ENCODE results near the gene DLGAP1. TPM values are rescaled to one million over a fixed set of nuclear protein-coding genes. Genes with fewer than 3 reads are reported as not detected.

Gene DLGAP1
- total and polyA plus RNA-seq, 10 of the 15 experiments (the other 5 are each of a cell fraction or from before 2014, with no cell fraction given), result 0.23 to 27.6 (median 1.9) TPM

- TF ChIP-seq NFYB (IDR thresholded peaks at IDR 0.05; ENCODE audit: insufficient read depth, low read depth, low read length), result no peak
- TF ChIP-seq MAX (IDR thresholded peaks at IDR 0.05; ENCODE audit: low read depth, low read length), result no peak
These were observed 988.2 kb downstream of the DLGAP1 start (continued) for GRCh38 chr18:3466872-3467271.

GRCh38 chr18:3466045-3466444 lies 989.1 kb downstream of the DLGAP1 start:
- no peak for TF ChIP-seq IKZF2 (IDR thresholded peaks at IDR 0.05)
- TF ChIP-seq SPI1 (IDR thresholded peaks at IDR 0.05; ENCODE audit: borderline replicate concordance, insufficient read depth, low read depth, low read length), result no peak
- TF ChIP-seq SRF (IDR thresholded peaks at IDR 0.05; ENCODE audit: low read depth in 2 of 2, low read length in 2 of 2), result no peak
- no peak for TF ChIP-seq IKZF1 (conservative IDR thresholded peaks at IDR 0.05)
- no peak for TF ChIP-seq HCFC1 (IDR thresholded peaks at IDR 0.05; ENCODE audit: low read length)
- WGBS (ENCODE audit: insufficient coverage, insufficient replicate concordance, low lambda C conversion rate, missing lambda C conversion rate), result 60% methylated on average over 5 of the region's 5 CpGs
- intact Hi-C loops (cut with micrococcal nuclease; ENCODE audit: unreplicated experiment), result no loop called here
- H4K20me1 ChIP-seq (ENCODE audit: control insufficient read depth, insufficient read depth), result no peaks in the 10 kb centered on the region
- no peak for DNase-seq (ENCODE audit: low read depth, low spot score)
- BruUV-seq (replicated peaks), result no TSS peak
- ChIA-PET CTCF (interaction anchor here (0.6 to 3.0 kb wide), 6 partner anchors 8 to 152 kb away, joined by 3 to 16 read pairs (median 4); no protein-coding TSS in a partner anchor), SMC1A (ENCODE audit: uncharacterized antibody, unreplicated experiment) (interaction anchor here (0.5 to 3.0 kb wide), 12 partner anchors 8 to 428 kb away, joined by 3 to 27 read pairs (median 4); no protein-coding TSS in a partner anchor), RAD21 (ENCODE audit: unreplicated experiment) (interaction anchor here (0.9 kb wide), 1 partner anchor 14 kb away, joined by 3 read pairs; no protein-coding TSS in a partner anchor), POLR2A (interaction anchor here (0.6 kb wide), 1 partner anchor 217 kb away, joined by 3 read pairs; no protein-coding TSS in a partner anchor)
- H3K4me3 ChIP-seq, result no peak overlapping the region
- no peak for ATAC-seq
- peaks cover 5% of the 10 kb centered on the region; the same call in 2 of the 3 replicates for H3K9me3 ChIP-seq (replicated peaks; ENCODE audit: control insufficient read depth, insufficient read depth, low read length)
- no peak overlapping the region for H3K27ac ChIP-seq (ENCODE audit: control insufficient read depth, insufficient read depth)
- H3K79me2 ChIP-seq (ENCODE audit: control insufficient read depth, insufficient read depth, low read length), result no peaks in the 10 kb centered on the region
- no peaks in the 10 kb centered on the region for H3K27me3 ChIP-seq (replicated peaks in 1 of 2; ENCODE audit: control insufficient read depth in 2 of 2, insufficient read depth in 2 of 2, low read length in 1 of 2)
- no peak overlapping the region for H3K4me2 ChIP-seq (ENCODE audit: control insufficient read depth, insufficient read depth)
- in situ Hi-C loops (cut with MboI), result no loop called here
- H3K9ac ChIP-seq (ENCODE audit: control insufficient read depth, insufficient read depth, low read length), result no peak overlapping the region
- H3K36me3 ChIP-seq (ENCODE audit: control insufficient read depth in 2 of 2, insufficient read depth in 2 of 2, low read length in 1 of 2), result no peaks in the 10 kb centered on the region
- no peak for FAIRE-seq
- H3K4me1 ChIP-seq (ENCODE audit: control insufficient read depth, insufficient read depth, low read length), result no peaks in the 10 kb centered on the region
- no peak overlapping the region for H2AFZ ChIP-seq (ENCODE audit: control insufficient read depth, low read depth, low read length)
